Skin epidermis (tissue), 12 donors: Measurements from ENCODE around the gene MAB21L4.
A peak's percentile ranks its signal among the peaks of the same experiment; 100 is the strongest.

Experiments
- H3K27ac ChIP-seq, 21 experiments: fragments of 200-600 bp; sonication (generic) in 11 of 21; one replicate each; pipeline ENCODE4 v1.5.0; 2020; ENCODE audit warnings: mild to moderate bottlenecking in 3 of 21, inconsistent platforms in 2 of 21, moderate library complexity in 2 of 21
- H3K4me3 ChIP-seq, 7 experiments: fragments of 200-600 bp; sonication (generic) in 2 of 7; one replicate each; pipeline ENCODE4 v1.5.0; 2020; ENCODE audit warnings: inconsistent platforms in 2 of 7, mild to moderate bottlenecking in 2 of 7, moderate library complexity in 1 of 7

MAB21L4 gene

GRCh38 chr2:240914645-240915525, 18.9 kb upstream of the MAB21L4 start:
- no peak overlapping the region for H3K4me3 ChIP-seq
- peak overlapping the region in 13 of 21 experiments; percentile 1 to 83 (median 60) for H3K27ac ChIP-seq

GRCh38 chr2:240913810-240914644, 18.1 kb upstream of the MAB21L4 start:
- Histone ChIP-seq H3K27ac (peak overlapping the region in 18 of 21 experiments; percentile 16 to 81 (median 52)), H3K4me3 (no peak overlapping the region)

- peak overlapping the region in 16 of 21 experiments; percentile 9 to 81 (median 51) for H3K27ac ChIP-seq
- H3K4me3 ChIP-seq = no peak overlapping the region
Measured at GRCh38 chr2:240912878-240913809, 17.2 kb upstream of the MAB21L4 start.

GRCh38 chr2:240911641-240912265, 15.8 kb upstream of the MAB21L4 start:
- Histone ChIP-seq H3K4me3 (no peak overlapping the region), H3K27ac (no peak overlapping the region)

- Histone ChIP-seq H3K27ac (no peak overlapping the region), H3K4me3 (no peak overlapping the region)
Measured at GRCh38 chr2:240909216-240909974, 13.4 kb upstream of the MAB21L4 start.

GRCh38 chr2:240906911-240907590, 11.1 kb upstream of the MAB21L4 start:
- H3K27ac ChIP-seq = no peak overlapping the region

GRCh38 chr2:240906141-240906910, 10.4 kb upstream of the MAB21L4 start, which contains the start of gene CROCC2:
CROCC2 (plus strand) TSS chr2:240906336; CDS start chr2:240906514, 178 bp downstream.
- no peak within 1 kb of the TSS for H3K4me3 ChIP-seq
- H3K27ac ChIP-seq = no peak within 1 kb of the TSS

More at GRCh38 chr2:240906911-240907590, 11.1 kb upstream of the MAB21L4 start:
- H3K4me3 ChIP-seq = no peak overlapping the region

- Histone ChIP-seq H3K27ac (no peak overlapping the region), H3K4me3 (no peak overlapping the region)
Measured at GRCh38 chr2:240905176-240905781, 9.3 kb upstream of the MAB21L4 start.

GRCh38 chr2:240904216-240905175, 8.5 kb upstream of the MAB21L4 start:
- Histone ChIP-seq H3K4me3 (no peak overlapping the region), H3K27ac (no peak overlapping the region)

- Histone ChIP-seq H3K4me3 (no peak overlapping the region), H3K27ac (no peak overlapping the region)
Measured at GRCh38 chr2:240903191-240904060, 7.5 kb upstream of the MAB21L4 start.

- no peak overlapping the region for H3K4me3 ChIP-seq
- no peak overlapping the region for H3K27ac ChIP-seq
Measured at GRCh38 chr2:240902615-240903041, 6.7 kb upstream of the MAB21L4 start.

GRCh38 chr2:240901986-240902614, 6.1 kb upstream of the MAB21L4 start:
- H3K4me3 ChIP-seq = no peak overlapping the region
- H3K27ac ChIP-seq = no peak overlapping the region

- Histone ChIP-seq H3K4me3 (no peak overlapping the region), H3K27ac (no peak overlapping the region)
Measured at GRCh38 chr2:240900141-240900860, 4.3 kb upstream of the MAB21L4 start.
